Keratinocyte (primary cell): ENCODE results near the gene CPN2. TPM values are rescaled to one million over a fixed set of nuclear protein-coding genes. Genes with fewer than 3 reads are reported as not detected.

Experiments
- DNase-seq: peaks from one replicate; pipeline ENCODE4 v3.0.0-alpha.2; 2011; ENCODE audit warnings: low read depth, missing footprints, low spot score
- FAIRE-seq: peaks from 2 replicates; lab custom pipeline; 2011; peaks lifted over from hg19 to GRCh38; lab: Jason Lieb, UNC
- H2AFZ ChIP-seq: 2 replicates; pipeline ENCODE4 v1.6.0; 2012; ENCODE audit warnings: low read length, control low read depth, inconsistent platforms; ENCODE audit not compliant: control insufficient read depth
- H3K27ac ChIP-seq: 2 replicates; pipeline ENCODE4 v1.5.1; 2011; ENCODE audit warnings: low read length; ENCODE audit not compliant: control insufficient read depth, insufficient read depth
- H3K27me3 ChIP-seq: 3 replicates; pipeline ENCODE4 v1.6.0; 2011; ENCODE audit warnings: low read length; ENCODE audit not compliant: control insufficient read depth, insufficient read depth; ENCODE audit errors: extremely low read depth
- H3K36me3 ChIP-seq, 2 experiments: 2 replicates in 1 of 2; 3 replicates in 1 of 2; pipeline ENCODE4 v1.5.1; 2011; ENCODE audit warnings: low read length in 2 of 2, mild to moderate bottlenecking in 1 of 2; ENCODE audit not compliant: control insufficient read depth in 2 of 2, insufficient read depth in 2 of 2; ENCODE audit errors: extremely low read depth in 1 of 2
- H3K4me1 ChIP-seq: 3 replicates; pipeline ENCODE4 v1.5.1; 2011; ENCODE audit warnings: low read length; ENCODE audit not compliant: control insufficient read depth, insufficient read depth; ENCODE audit errors: extremely low read depth
- H3K4me2 ChIP-seq: 3 replicates; pipeline ENCODE4 v1.6.0; 2011; ENCODE audit warnings: low read depth, low read length; ENCODE audit not compliant: control insufficient read depth, insufficient read depth; ENCODE audit errors: extremely low read depth
- H3K4me3 ChIP-seq, 3 experiments: fragments of 200-600 bp in 1 of 3; sonication (generic) in 1 of 3; 2 replicates in 2 of 3; 3 replicates in 1 of 3; pipeline ENCODE4 v1.5.1; 2011 to 2016; ENCODE audit warnings: low read length in 3 of 3, mild to moderate bottlenecking in 3 of 3, control low read depth in 2 of 3, inconsistent platforms in 1 of 3, low read depth in 1 of 3, mixed read lengths in 1 of 3, mixed run types in 1 of 3, moderate library complexity in 1 of 3; ENCODE audit not compliant: control insufficient read depth in 2 of 3, insufficient read depth in 2 of 3; ENCODE audit errors: extremely low read depth in 1 of 3
- H3K79me2 ChIP-seq: 2 replicates; pipeline ENCODE4 v1.6.0; 2012; ENCODE audit warnings: low read length; ENCODE audit not compliant: control insufficient read depth, insufficient read depth
- H3K9ac ChIP-seq: 3 replicates; pipeline ENCODE4 v1.6.0; 2011; ENCODE audit warnings: low read length; ENCODE audit not compliant: control insufficient read depth, insufficient read depth; ENCODE audit errors: extremely low read depth
- H3K9me1 ChIP-seq: 3 replicates; pipeline ENCODE4 v1.6.0; 2011; ENCODE audit warnings: low read length; ENCODE audit not compliant: control insufficient read depth, insufficient read depth; ENCODE audit errors: extremely low read depth
- H3K9me3 ChIP-seq: 2 replicates; pipeline ENCODE4 v1.5.1; 2012; ENCODE audit warnings: low read depth, low read length; ENCODE audit not compliant: control insufficient read depth
- H4K20me1 ChIP-seq: 3 replicates; pipeline ENCODE4 v1.6.0; 2011; ENCODE audit warnings: low read length; ENCODE audit not compliant: control insufficient read depth, insufficient read depth; ENCODE audit errors: extremely low read depth
- CTCF ChIP-seq, 3 experiments: IDR thresholded peaks in 1 of 3; conservative IDR thresholded peaks in 1 of 3; optimal IDR thresholded peaks in 1 of 3; 2 replicates in 2 of 3; 3 replicates in 1 of 3; pipeline versions ENCODE3 to v1.5.1; 2011; ENCODE audit warnings: low read length in 3 of 3, mild to moderate bottlenecking in 3 of 3, moderate library complexity in 2 of 3, control low read depth in 1 of 3, inconsistent platforms in 1 of 3; ENCODE audit not compliant: insufficient read depth in 2 of 3; ENCODE audit errors: extremely low read depth in 1 of 3
- EZH2 ChIP-seq: IDR thresholded peaks from one replicate; pipeline ENCODE4 v1.6.1; 2012; ENCODE audit warnings: inconsistent platforms, mild to moderate bottlenecking, low read length, moderate library complexity
- dilution Hi-C: fragments of 300-500 bp; cut with MboI; formaldehyde crosslinking; loops from one replicate; pipeline ENCODE4 v1.7.0; 2020; ENCODE audit warnings: low sequenced_read_pairs; ENCODE audit not compliant: extremely low pct_ligation_motif_present
- polyA plus RNA-seq, 5 experiments: library from polyadenylated mRNA; depleted of rRNA in 3 of 5; stranded (reverse) in 3 of 5; stranded (forward) in 1 of 5; unstranded in 1 of 5; fragments of >200 nt; gene quantifications; 1 replicate in 1 of 5; 2 replicates in 3 of 5; 3 replicates in 1 of 5; pipeline versions ENCODE4 v1.2.1 to v1.2.3, GENCODE V29; 2011 to 2012; ENCODE audit warnings: missing spikeins in 2 of 5, low read depth in 1 of 5, low replicate concordance in 1 of 5

The CPN2 gene
- polyA plus RNA-seq, 1 donor (not counting 4 experiments of a cell fraction or from before 2014, with no cell fraction given), result not detected

- Histone ChIP-seq H3K4me3 (no peak overlapping the region), H3K4me1 (no peaks in the 10 kb centered on the region), H4K20me1 (no peaks in the 10 kb centered on the region), H2AFZ (no peak overlapping the region), H3K9me1 (no peaks in the 10 kb centered on the region), H3K4me2 (no peak overlapping the region), H3K9me3 (no peaks in the 10 kb centered on the region), H3K36me3 (no peaks in the 10 kb centered on the region), H3K27ac (no peak overlapping the region), H3K9ac (no peak overlapping the region), H3K79me2 (no peaks in the 10 kb centered on the region), H3K27me3 (peaks cover 25% of the 10 kb centered on the region)
- dilution Hi-C loops, result no loop called here
- no peak for TF ChIP-seq CTCF (optimal IDR thresholded peaks at IDR 0.05 in 1 of 3, IDR thresholded peaks at IDR 0.05 in 1 of 3, conservative IDR thresholded peaks at IDR 0.05 in 1 of 3; ENCODE audit: extremely low read depth in 1 of 3, insufficient read depth in 2 of 3, low read length in 3 of 3)
- no peak for TF ChIP-seq EZH2
- DNase-seq, result no peak
- FAIRE-seq, result no peak
These were observed 31.7 kb upstream of the CPN2 start for GRCh38 chr3:194382892-194383223.

GRCh38 chr3:194382196-194382891, 31.2 kb upstream of the CPN2 start:
- Histone ChIP-seq H2AFZ (no peak overlapping the region), H3K27ac (no peak overlapping the region), H3K4me3 (no peak overlapping the region), H3K9me3 (no peaks in the 10 kb centered on the region), H3K27me3 (peaks cover 25% of the 10 kb centered on the region), H3K4me2 (no peak overlapping the region), H3K36me3 (no peaks in the 10 kb centered on the region), H4K20me1 (no peaks in the 10 kb centered on the region), H3K79me2 (no peaks in the 10 kb centered on the region), H3K9ac (no peak overlapping the region), H3K9me1 (no peaks in the 10 kb centered on the region), H3K4me1 (no peaks in the 10 kb centered on the region)
- no peak for FAIRE-seq
- TF ChIP-seq CTCF (optimal IDR thresholded peaks at IDR 0.05 in 1 of 3, IDR thresholded peaks at IDR 0.05 in 1 of 3, conservative IDR thresholded peaks at IDR 0.05 in 1 of 3; ENCODE audit: extremely low read depth in 1 of 3, insufficient read depth in 2 of 3, low read length in 3 of 3) (no peak), EZH2 (no peak)
- dilution Hi-C loops, result no loop called here
- no peak for DNase-seq
